ENCODE measurements around the gene RIMS1.
A peak's percentile ranks its signal among the peaks of the same experiment; 100 is the strongest.

RIMS1 gene

GRCh38 chr6:72102561-72102960 lies 216.2 kb downstream of the RIMS1 start:
- DNase-seq, result no peak

DNA sequence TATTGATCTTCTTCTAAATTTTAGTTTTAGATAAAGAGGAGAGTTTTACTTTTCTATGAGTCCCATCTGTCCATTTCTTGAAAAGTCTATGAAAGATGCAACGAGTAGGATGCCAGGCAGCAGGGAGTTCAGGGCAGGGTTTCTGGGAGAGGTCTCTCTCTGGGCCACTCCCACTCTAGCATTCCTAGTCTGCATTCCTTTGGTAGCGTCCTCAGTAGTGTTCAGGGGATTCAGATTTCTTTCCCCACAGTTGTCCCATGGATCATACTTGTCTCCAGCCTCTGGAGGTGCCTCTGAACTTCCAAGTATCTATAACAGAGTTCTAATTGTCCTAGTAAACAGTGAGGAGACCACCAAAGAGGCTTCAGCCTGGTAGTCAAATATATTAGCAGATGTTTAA lies 225.3 kb downstream of the RIMS1 start:
- no peak for DNase-seq

GRCh38 chr6:72130327-72130726 lies 244.0 kb downstream of the RIMS1 start:
- DNase-seq, result no peak

DNA sequence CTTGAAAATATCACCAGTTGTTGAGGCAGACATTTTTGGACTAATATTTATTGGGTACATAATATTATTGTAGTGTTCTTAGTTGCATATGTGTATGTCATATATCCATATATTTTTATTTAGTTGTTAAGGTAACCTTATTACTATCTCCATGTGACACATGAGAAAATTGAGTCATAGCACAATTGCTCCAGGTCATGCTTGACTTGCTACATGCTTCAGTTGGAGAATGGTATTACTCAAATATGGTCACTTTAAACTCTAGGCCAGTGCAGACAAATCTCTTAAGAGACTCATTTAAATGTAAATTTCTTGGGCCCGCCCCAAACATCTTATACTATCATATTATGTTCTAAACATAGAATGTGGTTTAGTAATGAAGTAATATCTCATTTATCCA lies 246.1 kb downstream of the RIMS1 start:
- DNase-seq, result no peak

GRCh38 chr6:72132851-72133250 lies 246.5 kb downstream of the RIMS1 start:
- DNase-seq, result no peak

DNA sequence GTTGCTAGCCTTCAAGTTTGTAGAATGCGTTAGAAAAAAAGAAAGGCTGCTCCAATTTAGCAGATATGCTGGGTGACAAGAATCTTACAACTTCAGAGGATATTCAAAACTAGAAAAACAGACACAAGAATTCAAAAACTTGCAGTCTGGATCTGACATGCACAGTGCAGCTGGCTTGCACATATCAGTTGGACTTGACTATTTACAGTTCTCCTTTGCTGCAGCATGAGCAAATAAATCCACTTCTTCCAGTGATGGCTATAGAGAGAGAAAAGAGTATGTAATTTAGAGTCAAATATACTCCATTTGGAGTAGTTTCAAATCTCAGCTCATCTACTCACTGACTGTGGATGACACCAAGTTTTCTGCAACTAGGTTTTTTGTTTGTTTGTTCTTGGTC lies 247.0 kb downstream of the RIMS1 start:
- DNase-seq, result no peak

GRCh38 chr6:72140795-72141194 lies 254.4 kb downstream of the RIMS1 start:
- DNase-seq, result no peak

DNA sequence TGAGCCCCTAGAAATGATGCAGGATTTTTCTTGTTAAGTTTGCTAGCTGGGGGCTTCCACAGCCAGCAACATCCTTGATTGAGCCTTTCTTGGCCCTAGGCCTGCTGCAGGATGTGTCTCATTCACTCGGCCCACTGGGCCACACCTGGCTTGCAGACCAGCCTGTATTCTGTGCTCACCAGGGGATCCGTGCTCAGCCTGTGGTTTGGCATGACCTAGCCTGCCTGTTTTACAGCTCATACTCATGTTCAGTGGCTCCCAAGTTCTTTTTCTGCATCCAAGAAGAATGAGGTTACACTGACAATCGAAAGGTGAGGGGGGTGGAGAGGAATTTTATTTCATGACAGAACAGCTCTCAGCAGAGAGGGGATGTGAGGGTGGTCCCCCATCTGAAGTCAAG lies 263.4 kb downstream of the RIMS1 start:
- no peak for DNase-seq

DNA sequence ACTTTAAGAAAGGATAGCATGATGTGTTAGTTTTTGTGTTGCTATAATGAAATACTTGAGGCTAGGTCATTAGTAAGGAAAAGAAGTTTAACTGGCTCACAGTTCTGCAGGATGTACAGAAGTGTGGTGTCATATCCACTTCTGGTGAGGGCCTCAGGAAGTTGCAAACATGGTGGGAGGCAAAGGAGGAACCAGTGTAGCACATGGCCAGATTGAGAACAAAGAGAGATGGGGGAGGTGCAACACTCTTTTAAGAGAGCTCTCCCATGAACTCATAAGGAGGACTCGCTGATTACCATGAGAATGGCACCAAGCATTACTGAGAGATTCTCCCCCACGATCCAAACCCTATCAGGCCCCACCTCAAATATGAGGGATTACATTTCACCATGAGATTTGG lies 265.4 kb downstream of the RIMS1 start:
- no peak for DNase-seq

DNA sequence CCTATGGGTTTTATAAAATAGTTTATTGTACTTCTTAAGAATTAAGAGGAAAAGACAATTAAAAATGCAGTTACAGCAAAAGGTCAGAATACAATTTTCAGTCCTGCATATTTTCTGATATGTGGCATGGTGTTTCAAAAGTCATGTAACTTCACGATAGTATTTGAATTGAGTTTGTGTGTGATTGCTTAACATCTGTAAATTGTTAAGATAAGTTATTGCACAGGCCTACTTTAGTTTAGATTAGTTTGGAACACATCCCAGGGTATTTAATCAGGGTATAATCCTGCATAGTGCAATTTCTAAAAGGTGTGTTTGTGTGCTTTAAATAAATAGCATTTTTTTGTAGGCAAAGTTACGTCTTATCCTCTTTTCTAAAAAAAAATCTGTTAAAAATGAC lies 289.6 kb downstream of the RIMS1 start:
- DNase-seq, result no peak

DNA sequence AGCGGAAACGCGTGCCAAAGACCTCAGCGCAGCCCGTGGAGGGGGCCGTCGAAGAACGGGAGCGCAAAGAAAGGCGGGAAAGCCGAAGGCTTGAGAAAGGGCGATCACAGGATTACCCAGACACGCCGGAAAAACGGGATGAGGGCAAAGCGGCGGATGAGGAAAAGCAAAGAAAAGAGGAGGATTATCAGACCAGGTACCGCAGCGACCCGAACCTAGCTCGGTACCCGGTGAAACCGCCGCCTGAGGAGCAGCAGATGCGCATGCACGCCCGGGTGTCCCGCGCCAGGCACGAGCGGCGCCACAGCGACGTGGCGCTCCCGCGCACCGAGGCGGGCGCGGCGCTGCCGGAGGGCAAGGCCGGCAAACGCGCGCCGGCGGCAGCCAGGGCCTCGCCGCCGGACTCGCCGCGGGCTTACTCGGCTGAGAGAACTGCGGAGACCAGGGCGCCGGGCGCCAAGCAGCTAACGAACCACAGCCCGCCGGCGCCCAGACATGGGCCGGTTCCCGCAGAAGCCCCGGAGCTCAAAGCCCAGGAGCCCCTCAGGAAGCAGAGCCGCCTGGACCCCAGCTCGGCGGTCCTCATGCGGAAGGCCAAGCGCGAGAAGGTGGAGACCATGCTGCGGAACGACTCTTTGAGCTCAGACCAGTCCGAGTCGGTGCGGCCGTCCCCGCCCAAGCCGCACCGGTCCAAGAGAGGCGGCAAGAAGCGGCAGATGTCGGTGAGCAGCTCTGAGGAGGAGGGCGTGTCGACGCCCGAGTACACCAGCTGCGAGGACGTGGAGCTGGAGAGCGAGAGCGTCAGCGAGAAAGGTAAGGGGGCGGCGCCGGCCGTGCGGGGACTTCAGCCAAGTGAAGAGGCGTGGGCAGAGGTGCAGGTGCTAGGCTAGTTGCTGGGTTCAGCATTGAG lies 296.2 kb downstream of the RIMS1 start:
- no peak for DNase-seq

DNA sequence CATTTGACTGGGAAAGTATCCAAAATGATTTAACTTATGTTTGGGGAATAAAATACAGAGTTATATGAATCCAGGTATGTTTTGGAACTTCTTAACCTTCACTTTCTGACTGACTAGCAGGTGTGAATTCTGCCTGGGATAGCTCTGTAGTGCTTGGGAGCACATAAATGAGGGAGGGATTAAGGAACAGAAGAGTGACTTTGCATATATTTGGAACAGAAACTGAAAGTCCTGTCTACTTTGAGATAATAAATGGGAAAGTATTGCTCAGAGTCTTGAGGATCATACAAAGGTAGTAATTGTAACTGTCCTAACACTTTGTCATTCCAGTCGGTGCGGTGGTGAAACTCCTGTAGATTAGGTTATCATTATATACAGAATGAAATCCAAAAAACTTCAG lies 317.6 kb downstream of the RIMS1 start:
- DNase-seq, result no peak

GRCh38 chr6:72205500-72205899 lies 319.1 kb downstream of the RIMS1 start:
- DNase-seq, result no peak

- DNase-seq, result no peak
Measured at GRCh38 chr6:72206606-72207005, 320.3 kb downstream of the RIMS1 start.

- DNase-seq, result peak; percentile 90 to 95
Measured at GRCh38 chr6:72212686-72213085, 326.3 kb downstream of the RIMS1 start.

DNA sequence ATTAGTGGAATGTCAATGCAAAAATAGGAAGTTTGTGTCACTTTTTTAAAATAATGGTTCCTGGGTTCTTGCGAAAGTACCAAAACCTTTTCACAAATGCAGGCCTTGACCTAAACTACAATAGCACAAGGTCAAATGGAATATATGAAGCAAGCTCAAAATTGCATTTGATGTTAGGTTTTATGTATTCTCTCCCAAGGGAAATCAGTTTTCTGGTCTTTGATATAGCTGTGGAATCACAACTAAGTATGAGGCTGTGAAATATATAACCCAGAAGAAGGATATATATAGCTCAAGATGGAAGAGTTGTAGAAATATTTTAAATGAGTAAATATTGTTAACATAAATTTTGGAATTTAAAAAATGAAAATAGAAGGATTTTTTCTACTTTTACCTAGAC lies 327.3 kb downstream of the RIMS1 start:
- DNase-seq, result no peak

DNA sequence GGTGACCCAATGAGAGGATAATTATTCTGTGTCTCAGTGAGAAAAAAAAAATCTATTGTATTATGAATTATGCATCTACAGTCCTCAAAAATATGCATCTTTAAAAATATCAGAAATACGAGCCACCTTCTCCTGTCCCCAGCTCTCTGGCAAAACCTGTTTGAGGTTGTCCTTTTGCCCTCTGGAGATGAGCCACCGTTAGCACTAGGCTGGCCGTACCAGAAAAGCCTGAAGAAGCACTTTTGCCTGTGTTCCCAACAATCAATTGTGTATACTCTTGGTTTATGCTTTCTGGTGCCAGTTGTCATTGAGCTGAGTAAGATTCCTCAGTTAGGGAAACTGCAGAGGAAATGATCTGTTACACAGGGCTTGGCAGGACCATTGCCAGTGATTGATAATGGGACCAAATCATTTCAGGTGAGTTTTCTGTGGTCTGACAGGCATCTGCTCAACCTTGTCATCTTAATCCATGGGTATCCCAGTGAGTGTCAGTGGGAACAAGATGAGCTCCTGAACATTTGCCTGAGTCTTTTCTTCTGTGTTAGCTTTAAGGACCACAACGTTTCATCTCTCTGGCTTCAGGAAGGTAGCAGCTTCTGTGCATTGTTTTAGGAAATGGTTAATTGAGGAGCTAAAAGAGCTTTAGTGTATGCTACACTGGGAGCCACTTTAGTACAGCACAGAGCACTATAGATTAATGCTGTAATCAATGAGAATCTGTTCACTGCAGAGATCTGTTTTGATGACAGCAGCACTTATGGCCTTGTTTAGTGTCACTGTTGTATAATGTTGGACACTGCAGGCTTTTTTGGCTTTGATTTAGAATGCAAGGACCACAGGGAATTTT lies 330.1 kb downstream of the RIMS1 start:
- DNase-seq, result peak; percentile 11 to 28

DNA sequence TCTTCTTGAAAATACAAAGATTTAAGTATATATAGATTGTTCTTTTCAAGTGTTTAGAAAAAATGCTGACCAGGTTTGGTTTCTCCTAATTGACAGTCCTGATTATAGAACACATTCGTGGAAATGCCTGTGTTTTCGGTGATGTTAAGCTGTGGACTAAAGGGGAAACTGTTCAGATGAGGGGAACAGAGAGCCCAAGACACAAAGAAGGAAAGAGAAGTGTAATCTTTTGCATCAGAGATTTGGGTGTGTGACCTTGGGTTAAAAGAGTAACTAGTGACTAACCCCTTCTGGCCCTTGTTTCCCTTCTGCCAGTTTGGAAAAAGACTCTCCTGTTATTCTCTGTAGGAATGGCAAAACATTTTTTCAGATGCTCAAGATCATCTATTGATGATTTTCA lies 331.3 kb downstream of the RIMS1 start:
- DNase-seq, result no peak

DNA sequence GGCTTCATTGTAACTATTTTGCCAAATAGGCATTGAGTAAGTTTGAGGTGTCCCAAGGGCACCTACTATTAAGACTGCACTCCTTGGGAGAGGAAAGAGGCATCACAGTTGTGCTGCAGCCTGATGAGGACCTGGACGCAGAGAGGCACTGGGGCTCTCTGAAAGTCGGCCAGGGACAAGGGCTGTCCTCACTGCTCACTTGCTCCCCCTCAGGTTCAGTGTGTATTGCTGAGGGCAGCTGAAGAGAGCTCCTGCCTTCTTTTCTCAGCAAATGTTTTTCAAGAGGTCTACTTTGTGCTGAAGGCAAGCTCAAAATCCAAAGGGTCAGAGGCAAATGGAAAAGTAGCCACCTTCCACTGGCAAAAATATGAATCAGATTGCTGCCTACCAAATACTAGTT lies 331.8 kb downstream of the RIMS1 start:
- peak; percentile 46 to 80 for DNase-seq

DNA sequence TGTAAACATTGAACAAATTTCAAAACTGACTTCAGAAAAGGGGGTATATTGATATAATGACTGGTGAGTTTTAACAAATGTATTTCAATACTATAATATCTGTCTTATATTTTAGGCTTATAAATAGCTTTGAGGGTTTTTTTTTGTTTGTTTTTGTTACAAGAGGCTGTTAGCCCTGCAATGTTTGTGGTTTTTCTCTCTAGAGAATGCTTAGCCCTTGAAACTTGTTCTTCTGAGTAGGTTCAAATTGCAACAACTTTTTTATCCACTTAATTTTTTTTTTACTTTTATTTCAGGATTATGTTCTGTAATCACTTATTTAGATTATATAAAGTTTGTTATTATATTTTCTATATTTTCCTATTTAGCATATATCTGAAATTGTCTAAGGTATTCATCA lies 333.2 kb downstream of the RIMS1 start:
- DNase-seq, result no peak

GRCh38 chr6:72238021-72238420 lies 351.7 kb downstream of the RIMS1 start:
- no peak for DNase-seq

DNA sequence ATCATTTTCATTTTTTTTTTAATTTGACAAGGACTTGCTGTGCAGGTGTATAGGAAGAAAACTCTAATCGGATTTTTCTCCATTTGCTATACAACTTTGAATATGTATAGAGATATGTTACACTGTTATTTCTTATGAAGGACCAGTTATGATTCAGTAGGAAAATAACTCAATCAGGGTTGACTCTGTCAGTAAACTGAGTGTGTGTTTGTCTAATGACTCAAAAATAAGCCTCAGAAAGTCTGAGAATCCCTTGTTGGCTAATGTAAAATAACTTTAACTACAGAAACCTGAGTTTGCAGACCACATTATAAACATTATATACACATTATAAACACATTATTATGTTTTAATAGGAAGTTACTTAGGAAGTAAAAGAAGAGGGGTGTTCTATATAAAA lies 352.6 kb downstream of the RIMS1 start:
- no peak for DNase-seq

- DNase-seq, result no peak
Measured at GRCh38 chr6:72245565-72245964, 359.2 kb downstream of the RIMS1 start.

GRCh38 chr6:72246926-72247325 lies 360.6 kb downstream of the RIMS1 start:
- DNase-seq, result no peak

Data from cerebellar nuclear complex (tissue), 1 donor.